Left cardiac atrium (tissue), 4 donors: ENCODE data around the gene GPR89A. TPM values are rescaled to one million over a fixed set of nuclear protein-coding genes. Genes with fewer than 3 reads are reported as not detected.
"Not testable (repeated sequence)": the region's sequence is repeated elsewhere in the genome, so short reads cannot be mapped to it uniquely, and the experiment has no call there.

Experiments used
- ATAC-seq, 2 donors: fragments of 200-7000 bp; cut with Tn5 transposase; one replicate each; pipeline ENCODE4 v1.9.1; 2020; ENCODE audit warnings: mild to moderate bottlenecking in 2 of 2, moderate library complexity in 2 of 2
- DNase-seq: peaks from one replicate; pipeline ENCODE4 v3.0.0-alpha.2; 2020
- intact Hi-C, 2 donors: fragments of 100-400 bp; cut with DNase I; formaldehyde crosslinking; loops; one replicate each; pipeline versions ENCODE4 v1.14.1 to v1.15.1; 2022 to 2023
- long read RNA-seq: library from polyadenylated mRNA; unstranded; transcript quantifications from one replicate; pipeline ENCODE4 v2.0.0, GENCODE V29; 2021
- total RNA-seq, 2 donors: library from RNA; stranded (reverse); fragmentation: NEBNext Ultra II Directional; extraction: Animal tissue kit (Norgen Biotek cat#: 25700); gene quantifications; one replicate each; pipeline ENCODE4 v1.2.1, GENCODE V29; 2021
- donor health status: DM: no; HTN: yes; CAD: no.
- donor health status: DM: no; HTN: yes; CAD: no; lungs with severe emphysema.
- donor health status: DM: yes; HTN: yes; CAD: no.
- donor health status: Dilated cardiomyopathy.

Gene GPR89A
- 10 to 100 TPM in 1 of 2 donors, 1 to 10 TPM in 1; 9.3 to 12.1 TPM for total RNA-seq
- long read RNA-seq, transcript GPR89A-201 (14 exons, 2,120 nt): major isoform, 12 of 16 reads
- long read RNA-seq, partial matches to known transcripts: 2 of 16 reads
- long read RNA-seq, other reads (novel, unspliced or antisense): 2 of 16 reads

DNA sequence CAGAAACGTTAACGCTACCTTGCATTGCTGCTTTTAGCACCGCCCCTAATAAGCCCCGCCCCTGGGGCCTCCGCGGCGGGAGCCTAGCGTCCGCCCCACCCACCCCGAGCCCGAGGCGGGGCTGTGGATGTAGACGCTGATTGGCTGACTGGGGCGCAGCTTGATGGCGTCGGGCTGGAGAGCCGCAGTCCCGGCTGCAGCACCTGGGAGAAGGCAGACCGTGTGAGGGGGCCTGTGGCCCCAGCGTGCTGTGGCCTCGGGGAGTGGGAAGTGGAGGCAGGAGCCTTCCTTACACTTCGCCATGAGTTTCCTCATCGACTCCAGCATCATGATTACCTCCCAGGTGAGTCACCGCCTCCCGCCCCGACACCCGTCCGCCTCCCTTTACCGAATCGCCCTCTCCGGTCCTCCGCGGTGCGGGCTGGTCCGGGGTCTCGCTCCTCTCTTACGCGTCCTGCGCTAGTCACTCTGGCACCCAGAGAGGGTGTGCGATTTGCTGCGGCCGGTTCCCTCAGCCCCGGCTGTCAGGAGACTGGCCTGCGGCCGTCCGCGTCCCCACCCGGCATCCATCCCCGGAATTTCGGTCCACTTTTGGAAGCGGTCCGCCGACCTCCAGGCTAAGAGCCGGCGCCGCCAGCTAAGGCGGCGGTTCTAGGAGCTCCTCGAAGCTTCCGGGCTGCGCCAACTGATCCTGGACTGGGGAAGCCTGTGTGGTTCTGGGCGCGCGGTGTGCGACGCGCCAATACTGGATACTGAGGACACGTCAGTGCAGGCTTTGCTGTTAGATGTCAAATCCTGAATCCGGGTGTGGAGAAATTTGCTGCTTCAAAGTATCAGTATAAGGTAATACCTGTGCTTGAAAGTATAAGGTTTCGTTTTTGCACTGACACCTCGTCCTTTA is at the start of gene GPR89A:
Gene GPR89A, plus strand, starts transcription at position 156 of the 901 bp plus-strand sequence. Its CDS starts 146 bp downstream, at position 302.
- ATAC-seq (peak; percentile 100), DNase-seq (peak; percentile 97)
- intact Hi-C loops: not testable (repeated sequence)

DNA sequence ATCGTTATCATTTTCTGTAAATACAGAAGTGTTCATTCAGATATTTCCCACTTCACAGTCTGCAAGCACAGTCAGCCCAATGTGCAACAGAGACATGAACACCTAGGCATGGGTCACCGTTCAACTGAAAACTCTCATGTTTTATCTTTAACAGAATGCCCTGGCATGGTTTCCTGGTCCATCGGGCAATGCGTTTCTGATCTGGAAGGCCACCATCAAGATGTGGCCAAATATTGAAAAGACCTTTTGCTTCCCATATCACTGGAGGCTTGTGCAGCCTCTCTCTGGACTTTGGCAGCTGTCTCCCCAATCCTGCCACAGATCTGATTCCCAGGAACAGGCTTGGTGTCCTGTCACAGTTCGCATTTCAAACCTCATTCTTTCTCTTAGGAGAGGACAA is 21.0 kb upstream of the GPR89A start:
- intact Hi-C loops: not testable (repeated sequence)

DNA sequence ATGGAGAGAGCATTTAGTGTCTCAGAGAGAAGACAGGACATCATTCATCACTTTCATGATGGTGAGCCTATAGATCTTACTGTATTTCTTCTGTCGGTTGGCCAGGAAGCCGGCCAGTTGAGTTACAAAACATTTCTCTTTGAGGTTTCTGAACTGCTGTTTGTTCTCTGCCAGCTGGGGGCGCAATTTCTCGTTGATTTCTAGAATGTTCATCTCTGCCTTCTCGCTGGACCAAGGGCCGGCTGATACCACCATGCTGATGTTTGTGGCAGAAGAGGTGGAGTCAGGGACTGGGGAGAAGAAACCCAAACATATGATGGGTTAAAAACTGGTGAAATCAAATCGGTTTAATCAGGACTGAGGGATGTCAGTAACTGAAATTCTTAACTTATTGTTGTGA is 17.0 kb upstream of the GPR89A start:
- DNase-seq, intact Hi-C loops, ATAC-seq: not testable (repeated sequence)

More for the DNA sequence above, 21.0 kb upstream of the GPR89A start:
- DNase-seq, ATAC-seq: not testable (repeated sequence)

DNA sequence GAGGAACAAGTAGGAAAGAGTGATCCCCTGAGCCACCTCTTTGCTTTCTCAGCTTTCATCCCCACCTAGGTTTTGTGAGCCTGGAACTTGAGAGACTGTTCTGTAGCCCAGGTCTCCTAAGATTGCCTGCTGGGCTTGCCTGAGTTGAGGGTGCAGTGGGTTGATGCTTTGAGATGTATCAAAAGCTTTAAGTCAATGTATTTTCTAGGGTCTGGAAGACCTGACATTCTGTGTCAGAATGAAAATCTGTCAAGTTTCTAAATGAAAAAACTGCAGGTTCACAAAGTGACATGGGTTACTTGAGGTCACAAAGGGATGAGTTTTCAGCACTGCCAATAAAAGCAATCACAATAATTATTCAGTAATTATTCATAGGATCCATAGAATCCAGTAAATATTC is 15.4 kb upstream of the GPR89A start:
- ATAC-seq, DNase-seq, intact Hi-C loops: not testable (repeated sequence)

DNA sequence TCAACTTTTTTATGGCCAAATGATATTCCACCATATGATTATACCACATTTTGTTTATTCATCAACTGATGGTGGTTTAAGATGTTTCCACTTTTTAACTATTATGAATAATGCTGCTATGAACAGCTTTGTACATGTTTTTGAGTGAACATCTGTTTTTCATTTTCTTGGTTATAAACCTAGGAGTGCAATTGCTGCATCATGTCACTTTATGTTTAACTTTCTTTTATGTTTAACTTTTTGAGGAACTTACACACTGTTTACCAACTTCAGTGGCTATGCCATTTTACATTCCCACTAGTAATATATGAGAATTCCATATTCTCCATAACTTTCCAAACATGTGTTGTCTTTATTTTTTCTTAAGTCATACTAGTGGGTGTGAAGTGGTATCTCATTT is 12.4 kb upstream of the GPR89A start:
- ATAC-seq, DNase-seq, intact Hi-C loops: not testable (repeated sequence)

DNA sequence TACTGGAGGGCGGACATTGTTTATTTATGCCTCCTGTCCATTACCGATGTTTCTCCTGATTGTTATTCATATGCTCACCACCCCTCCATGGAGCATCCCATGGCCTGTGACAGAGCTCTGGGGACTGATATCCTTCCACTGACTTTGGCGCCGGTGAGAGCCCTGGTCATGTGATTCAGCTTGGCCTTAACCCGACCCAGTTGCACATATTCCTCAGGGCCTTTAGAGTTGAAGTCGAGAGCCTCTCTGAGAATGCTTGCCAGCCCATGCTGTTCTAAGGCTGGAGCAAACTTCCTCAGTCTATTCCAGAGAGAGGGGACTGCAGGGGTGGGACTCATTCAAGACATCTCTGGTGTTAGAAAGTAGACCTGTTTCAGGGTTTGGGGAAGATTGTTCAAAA is 11.6 kb upstream of the GPR89A start:
- ATAC-seq, DNase-seq, intact Hi-C loops: not testable (repeated sequence)

DNA sequence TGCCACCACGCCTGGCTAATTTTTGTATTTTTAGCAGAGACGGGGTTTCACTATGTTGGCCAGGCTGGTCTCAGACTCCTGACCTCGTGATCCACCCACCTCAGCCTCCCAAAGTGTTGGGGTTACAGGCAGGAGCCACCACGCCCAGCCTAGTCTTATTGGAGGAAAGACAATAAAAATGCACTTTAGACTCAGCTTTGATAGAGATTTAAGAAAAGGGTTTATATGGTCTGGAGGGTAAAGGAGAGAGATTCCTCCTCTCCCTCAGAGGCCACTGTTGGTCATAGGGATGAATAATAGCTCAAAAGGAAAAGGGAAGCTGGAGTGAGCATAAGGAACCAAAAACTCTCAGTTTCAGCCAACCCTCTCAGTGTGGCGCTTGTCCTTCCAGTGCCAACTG is 8.4 kb upstream of the GPR89A start:
- DNase-seq, intact Hi-C loops, ATAC-seq: not testable (repeated sequence)

DNA sequence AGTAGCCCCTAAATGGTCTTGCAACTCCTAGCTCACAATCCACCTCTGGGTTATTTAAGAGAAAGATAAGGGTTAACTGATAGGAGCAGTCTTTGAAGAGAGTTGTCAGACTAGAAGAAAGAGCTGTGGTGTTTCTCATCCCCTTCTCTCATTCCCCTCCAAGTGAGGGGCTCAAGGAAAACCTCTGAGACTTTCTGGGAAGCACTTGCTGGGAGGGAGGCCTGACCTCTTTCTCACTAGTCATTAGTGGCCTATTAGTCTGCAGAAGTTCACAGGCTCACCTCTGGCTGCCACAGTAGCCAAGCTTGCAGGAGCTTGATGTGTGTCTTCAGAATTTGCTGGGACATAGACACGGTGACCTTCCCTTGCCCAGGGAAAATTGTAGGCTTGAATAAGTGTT is 6.2 kb upstream of the GPR89A start:
- ATAC-seq: no peak
- intact Hi-C loops: no loop called here
- DNase-seq: no peak

DNA sequence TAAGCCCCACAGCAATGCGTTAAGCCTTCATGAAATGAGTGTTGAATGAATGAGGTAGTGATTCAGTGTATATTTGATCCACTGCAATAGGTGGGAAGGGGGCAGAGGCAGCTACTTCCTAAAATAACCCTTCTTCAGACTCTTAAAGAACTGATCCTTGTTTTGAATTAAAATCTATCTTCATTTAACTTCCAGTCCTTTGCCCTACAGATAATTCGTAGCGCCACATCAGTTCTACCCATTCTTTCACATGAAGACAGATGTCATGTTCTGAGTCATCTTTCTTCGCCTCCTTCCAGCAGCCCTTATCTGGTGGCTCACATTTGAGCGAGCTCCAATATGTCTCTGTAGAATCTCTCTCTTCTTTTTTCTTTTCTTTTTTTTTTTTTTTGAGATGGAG is 948 bp upstream of the GPR89A start:
- DNase-seq, ATAC-seq, intact Hi-C loops: not testable (repeated sequence)

DNA sequence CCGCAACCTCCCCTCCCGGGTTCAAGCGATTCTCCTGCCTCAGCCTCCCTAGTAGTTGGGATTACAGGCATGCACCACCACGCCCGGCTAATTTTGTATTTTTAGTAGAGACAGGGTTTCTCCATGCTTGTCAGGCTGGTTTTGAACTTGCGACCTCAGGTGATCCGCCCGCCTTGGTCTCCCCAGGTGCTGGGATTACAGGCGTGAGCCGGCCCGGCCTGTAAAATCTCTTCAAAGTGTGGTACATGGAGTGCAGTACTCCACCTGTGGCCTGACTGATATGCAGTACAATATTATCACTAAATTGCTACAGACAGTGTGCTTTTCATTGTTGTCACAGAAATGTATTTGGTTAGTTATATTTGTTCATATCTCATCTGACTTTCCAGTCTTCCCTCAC is 499 bp upstream of the GPR89A start:
- DNase-seq, intact Hi-C loops, ATAC-seq: not testable (repeated sequence)

DNA sequence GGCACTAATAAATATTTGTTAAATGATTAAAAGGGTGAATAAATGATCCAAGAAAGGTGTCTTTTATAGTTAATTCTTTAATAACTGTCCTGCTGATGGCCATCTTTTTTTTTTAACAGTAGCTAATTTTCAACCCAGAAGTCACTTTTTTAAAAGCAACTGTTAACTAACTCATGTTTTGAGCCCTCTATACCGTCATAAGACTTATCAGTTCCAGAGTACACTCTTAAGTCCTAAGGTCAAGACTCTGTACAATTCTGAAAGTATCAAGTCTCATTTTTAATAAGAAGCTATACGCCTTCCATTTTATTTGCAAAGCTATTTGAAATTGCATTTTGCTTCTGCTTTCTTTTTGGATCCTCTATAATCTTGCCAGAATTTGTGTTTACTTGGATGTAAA is 3.0 kb downstream of the GPR89A start:
- ATAC-seq, DNase-seq, intact Hi-C loops: not testable (repeated sequence)

DNA sequence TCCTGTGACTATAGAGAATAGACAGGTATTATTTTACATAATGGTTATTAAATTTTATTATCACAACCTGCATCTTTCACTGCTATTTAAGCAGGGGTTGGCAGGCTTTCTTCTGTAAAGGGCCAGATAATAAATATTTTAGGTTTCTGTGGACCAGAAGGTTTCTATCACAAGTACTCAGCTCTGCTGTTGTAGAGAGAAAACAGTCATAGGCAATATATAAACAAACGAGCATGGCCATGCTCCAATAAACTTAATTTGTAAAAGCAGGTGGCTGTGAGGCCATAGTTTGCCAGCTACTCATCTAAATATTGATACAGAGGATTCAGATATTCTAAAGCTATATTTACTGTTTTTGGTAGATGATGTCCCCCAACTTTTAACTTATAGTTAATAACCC is 12.3 kb downstream of the GPR89A start:
- ATAC-seq, DNase-seq, intact Hi-C loops: not testable (repeated sequence)

DNA sequence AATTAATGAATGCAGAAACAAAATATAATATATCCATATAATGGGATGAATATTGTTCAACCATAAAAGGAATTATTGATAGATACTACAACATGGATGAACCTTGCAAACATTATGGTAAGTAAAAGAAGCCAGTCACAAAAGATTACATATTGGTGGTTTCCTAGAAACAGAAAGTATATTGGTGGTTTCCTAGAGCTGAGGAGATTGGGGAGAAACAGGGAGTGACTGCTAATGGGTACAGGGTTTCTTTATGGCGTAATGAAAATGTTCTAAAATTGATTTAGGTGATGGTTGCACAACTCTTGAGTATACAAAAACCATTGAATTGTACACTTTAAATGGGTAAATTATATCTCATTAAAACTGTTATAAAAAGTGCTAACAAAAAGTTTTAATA is 14.4 kb downstream of the GPR89A start:
- intact Hi-C loops, ATAC-seq: not testable (repeated sequence)

DNA sequence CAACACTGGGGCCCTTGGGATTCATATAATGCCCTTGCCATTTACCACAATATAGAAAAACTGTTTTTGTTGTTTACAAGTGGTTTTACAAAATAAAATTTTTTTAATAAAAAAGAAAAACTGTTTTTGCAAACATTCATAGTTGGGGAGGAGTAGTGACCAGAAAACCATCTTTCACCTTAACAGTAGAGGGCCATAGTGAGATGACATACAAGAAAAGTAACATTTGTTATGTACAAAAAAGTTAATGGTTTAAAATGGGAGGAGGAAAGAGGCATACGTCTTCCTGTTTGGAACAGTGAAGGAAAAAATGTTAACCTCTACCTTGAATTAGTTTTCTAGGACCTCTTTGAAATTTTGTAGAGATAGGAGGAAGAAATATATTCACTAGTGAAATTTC is 28.4 kb downstream of the GPR89A start:
- DNase-seq, ATAC-seq, intact Hi-C loops: not testable (repeated sequence)

More for the DNA sequence above, 14.4 kb downstream of the GPR89A start:
- DNase-seq: not testable (repeated sequence)

DNA sequence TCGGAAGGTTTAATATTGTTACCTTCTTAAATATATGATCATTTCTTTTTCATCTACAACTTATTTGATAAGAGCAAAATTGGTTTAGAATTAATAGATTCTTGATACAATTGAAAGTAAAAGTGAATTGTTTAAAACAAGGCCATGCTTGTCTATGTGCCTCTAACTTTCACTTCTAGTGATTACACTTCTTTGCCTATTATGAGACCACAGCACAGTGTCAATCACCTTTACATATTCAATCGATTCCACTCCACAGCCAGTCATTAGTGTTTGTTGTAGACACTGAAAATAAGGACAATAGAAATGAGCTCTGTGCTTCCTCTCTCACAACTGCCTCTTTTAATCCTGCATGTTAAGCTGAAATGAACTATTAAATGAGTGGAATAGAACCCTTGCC is 34.1 kb downstream of the GPR89A start:
- ATAC-seq, intact Hi-C loops, DNase-seq: not testable (repeated sequence)

DNA sequence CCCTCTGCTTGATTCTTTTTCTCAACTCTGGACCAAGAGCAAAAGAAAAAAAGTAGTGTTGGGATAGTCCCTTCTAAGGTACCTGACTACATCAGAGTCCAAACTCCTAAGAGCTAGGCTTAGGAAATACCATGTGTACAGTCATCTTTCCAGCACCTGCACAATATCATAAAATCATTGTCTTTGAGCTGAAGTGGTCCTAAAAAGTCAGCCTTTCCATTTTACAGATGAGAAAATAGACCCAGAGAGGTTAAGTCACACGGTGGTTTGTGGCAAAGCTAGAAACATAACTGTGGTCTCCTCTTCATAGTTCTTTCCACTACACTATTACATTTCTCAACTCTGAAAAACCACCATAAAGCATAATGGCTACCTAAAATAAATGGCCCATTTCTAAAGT is 36.2 kb downstream of the GPR89A start:
- intact Hi-C loops, DNase-seq, ATAC-seq: not testable (repeated sequence)

DNA sequence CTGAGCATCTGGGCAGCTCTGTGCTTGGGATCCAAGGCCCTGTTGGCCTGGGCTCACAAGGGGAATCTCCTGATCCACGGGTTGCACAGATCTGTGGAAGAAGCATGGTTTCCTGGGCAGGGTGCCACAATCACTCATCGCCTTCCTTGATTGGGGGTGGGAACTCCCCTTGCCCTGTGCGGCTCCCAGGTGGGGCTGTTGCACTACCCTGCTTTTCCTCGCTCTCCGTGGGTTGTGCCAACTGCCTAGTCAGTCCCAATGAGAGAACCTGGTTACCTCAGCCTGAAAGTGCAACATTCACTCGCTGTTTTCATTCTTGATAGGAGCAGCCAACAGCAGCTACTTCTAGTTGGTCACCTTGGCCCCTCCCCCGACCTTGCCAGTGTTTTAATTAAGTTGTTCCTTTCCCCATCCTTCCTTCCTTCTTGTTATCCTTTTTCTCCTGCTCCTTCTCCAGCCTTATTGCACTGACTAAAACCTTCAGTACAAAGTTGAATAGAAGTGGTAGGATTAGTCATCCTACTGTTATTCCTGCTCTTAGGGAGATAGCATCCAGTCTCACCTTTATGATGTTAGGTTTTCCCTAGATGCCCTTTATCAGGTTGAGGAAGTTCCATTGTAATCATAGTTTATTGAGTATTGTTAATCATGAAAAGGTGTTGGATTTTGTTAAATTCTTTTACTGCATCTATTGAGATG is 48.6 kb downstream of the GPR89A start:
- intact Hi-C loops: not testable (repeated sequence)
- peak; percentile 23 for DNase-seq
- peak; percentile 88 to 96 for ATAC-seq

DNA sequence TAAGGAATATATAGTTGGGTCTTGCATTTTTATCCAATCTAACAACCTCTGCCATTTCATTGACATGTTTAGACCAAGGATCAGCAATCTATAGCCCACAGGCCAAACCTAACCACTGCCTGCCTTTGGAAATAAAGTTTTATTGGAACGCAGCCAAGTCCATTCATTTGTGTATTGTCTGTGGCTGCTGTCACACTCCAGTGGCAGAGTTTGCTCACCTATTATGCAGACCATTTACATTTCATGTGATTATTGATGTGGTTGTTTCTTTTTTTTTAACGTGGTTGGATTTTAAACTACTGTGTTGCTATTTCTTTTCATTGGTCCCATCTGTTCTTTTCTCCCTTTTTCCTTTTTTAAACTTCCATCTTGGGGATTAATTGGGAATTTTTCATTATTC is 54.7 kb downstream of the GPR89A start:
- DNase-seq, ATAC-seq, intact Hi-C loops: not testable (repeated sequence)

DNA sequence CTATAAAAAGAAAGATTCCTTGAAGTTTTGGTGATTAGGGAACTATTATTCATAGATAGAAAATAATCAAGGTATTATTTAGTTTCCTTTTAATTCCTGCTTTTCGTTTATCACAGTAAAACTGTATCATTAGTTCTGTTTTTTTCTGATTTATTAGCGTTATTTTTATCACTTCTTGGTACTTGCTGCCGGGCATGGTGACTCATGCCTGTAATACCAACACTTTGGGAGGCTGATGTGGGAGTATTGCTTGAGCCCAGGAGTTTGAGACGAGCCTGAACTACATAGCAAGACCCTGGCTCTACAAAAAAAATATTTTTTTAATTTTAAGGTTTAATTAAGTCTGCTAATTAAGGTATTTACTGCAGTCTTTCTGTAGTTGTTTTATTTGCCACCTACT is 57.2 kb downstream of the GPR89A start:
- intact Hi-C loops: not testable (repeated sequence)
- peak in 1 of 2 donors; percentile 55 for ATAC-seq

More for the DNA sequence above, 57.2 kb downstream of the GPR89A start:
- DNase-seq: not testable (repeated sequence)
